ENCODE data around the gene LY6G5C.

LY6G5C gene

GRCh38 chr6:31658158-31658688, 22.6 kb downstream of the LY6G5C start:
- H3K36me3 ChIP-seq (ENCODE audit: control insufficient read depth in 4 of 4, insufficient read depth in 4 of 4, low read length in 3 of 4), result peaks cover 4 to 33% (median 25%) of the 10 kb centered on the region in 4 experiments
- no peak for DNase-seq
- H3K4me1 ChIP-seq (ENCODE audit: control extremely low read depth in 1 of 4, control insufficient read depth in 4 of 4, insufficient read depth in 4 of 4, low read length in 3 of 4), result peaks cover 6 to 61% (median 34%) of the 10 kb centered on the region in 4 experiments
- no peaks in the 10 kb centered on the region for H3K9me3 ChIP-seq (ENCODE audit: control extremely low read depth in 1 of 5, control insufficient read depth in 4 of 5, insufficient read depth in 2 of 5, low read depth in 1 of 5, low read length in 4 of 5)
- no peaks in the 10 kb centered on the region for H3K27me3 ChIP-seq (replicated peaks in 2 of 5; ENCODE audit: control insufficient read depth in 4 of 5, insufficient read depth in 5 of 5, low read length in 4 of 5)
- WGBS (ENCODE audit: insufficient coverage), result 100% methylated on average over 2 of the region's 4 CpGs
- ChIA-PET POLR2A (no interaction called here), CTCF (interaction anchor here (1.3 to 1.6 kb wide), 2 partner anchors 13 to 60 kb away, joined by 4 to 6 read pairs; no protein-coding TSS in a partner anchor)
- H3K27ac ChIP-seq (ENCODE audit: insufficient read depth in 1 of 2, low read depth in 1 of 2, low read length in 2 of 2, poor library complexity in 1 of 2, severe bottlenecking in 2 of 2), result peak overlapping the region in 1 of 2 experiments; percentile 29
- H3K4me3 ChIP-seq (ENCODE audit: control insufficient read depth in 1 of 7, extremely low read depth in 1 of 7, insufficient read depth in 4 of 7, low read depth in 2 of 7, low read length in 6 of 7), result no peak overlapping the region

GRCh38 chr6:31657406-31658157, 23.3 kb downstream of the LY6G5C start:
- no peaks in the 10 kb centered on the region for H3K27me3 ChIP-seq (replicated peaks in 2 of 5; ENCODE audit: control insufficient read depth in 4 of 5, insufficient read depth in 5 of 5, low read length in 4 of 5)
- peaks cover 5 to 60% (median 35%) of the 10 kb centered on the region in 4 experiments for H3K4me1 ChIP-seq (ENCODE audit: control extremely low read depth in 1 of 4, control insufficient read depth in 4 of 4, insufficient read depth in 4 of 4, low read length in 3 of 4)
- DNase-seq, result no peak
- no peaks in the 10 kb centered on the region for H3K9me3 ChIP-seq (ENCODE audit: control extremely low read depth in 1 of 5, control insufficient read depth in 4 of 5, insufficient read depth in 2 of 5, low read depth in 1 of 5, low read length in 4 of 5)
- H3K36me3 ChIP-seq (ENCODE audit: control insufficient read depth in 4 of 4, insufficient read depth in 4 of 4, low read length in 3 of 4), result peaks cover 4 to 32% (median 24%) of the 10 kb centered on the region in 4 experiments
- peak overlapping the region in 1 of 2 experiments; percentile 29 for H3K27ac ChIP-seq (ENCODE audit: insufficient read depth in 1 of 2, low read depth in 1 of 2, low read length in 2 of 2, poor library complexity in 1 of 2, severe bottlenecking in 2 of 2)
- WGBS (ENCODE audit: insufficient coverage), result 96% methylated on average over 4 of the region's 6 CpGs
- CTCF ChIA-PET, result interaction anchor here (0.6 to 1.6 kb wide), 4 partner anchors 14 to 133 kb away, joined by 3 to 6 read pairs (median 4); no protein-coding TSS in a partner anchor
- H3K4me3 ChIP-seq (ENCODE audit: control insufficient read depth in 1 of 7, extremely low read depth in 1 of 7, insufficient read depth in 4 of 7, low read depth in 2 of 7, low read length in 6 of 7), result no peak overlapping the region
- POLR2A ChIA-PET, result no interaction called here

- WGBS (ENCODE audit: insufficient coverage), result 98% methylated on average over 8 of the region's 8 CpGs
These were observed 25.3 kb downstream of the LY6G5C start, which contains the start of gene APOM for GRCh38 chr6:31655349-31656237. Gene APOM (plus strand): TSS chr6:31655894. CDS start chr6:31655967, 73 bp downstream.

GRCh38 chr6:31654574-31655348, 26.1 kb downstream of the LY6G5C start:
- peaks cover 4 to 29% (median 19%) of the 10 kb centered on the region in 4 experiments for H3K36me3 ChIP-seq (ENCODE audit: control insufficient read depth in 4 of 4, insufficient read depth in 4 of 4, low read length in 3 of 4)
- CTCF ChIA-PET, result interaction anchor here (0.9 to 4.7 kb wide), 4 partner anchors 10 to 209 kb away, joined by 3 to 40 read pairs (median 4); partner anchors contain the start of genes CSNK2B and GPANK1
- no peak for DNase-seq
- no peaks in the 10 kb centered on the region for H3K27me3 ChIP-seq (replicated peaks in 2 of 5; ENCODE audit: control insufficient read depth in 4 of 5, insufficient read depth in 5 of 5, low read length in 4 of 5)
- H3K4me3 ChIP-seq (ENCODE audit: control insufficient read depth in 1 of 7, extremely low read depth in 1 of 7, insufficient read depth in 4 of 7, low read depth in 2 of 7, low read length in 6 of 7), result no peak overlapping the region
- H3K4me1 ChIP-seq (ENCODE audit: control extremely low read depth in 1 of 4, control insufficient read depth in 4 of 4, insufficient read depth in 4 of 4, low read length in 3 of 4), result peaks cover 3 to 47% (median 36%) of the 10 kb centered on the region in 4 experiments
- POLR2A ChIA-PET, result interaction anchor here (1.0 to 4.5 kb wide), 2 partner anchors 10 to 17 kb away, joined by 3 to 31 read pairs; partner anchors contain the start of genes CSNK2B and GPANK1
- H3K27ac ChIP-seq (ENCODE audit: insufficient read depth in 1 of 2, low read depth in 1 of 2, low read length in 2 of 2, poor library complexity in 1 of 2, severe bottlenecking in 2 of 2), result no peak overlapping the region
- H3K9me3 ChIP-seq (ENCODE audit: control extremely low read depth in 1 of 5, control insufficient read depth in 4 of 5, insufficient read depth in 2 of 5, low read depth in 1 of 5, low read length in 4 of 5), result no peaks in the 10 kb centered on the region
- 100% methylated on average over 4 of the region's 8 CpGs for WGBS (ENCODE audit: insufficient coverage)

More at GRCh38 chr6:31655349-31656237, 25.3 kb downstream of the LY6G5C start, which contains the start of gene APOM:
- H3K4me1 ChIP-seq (ENCODE audit: control extremely low read depth in 1 of 4, control insufficient read depth in 4 of 4, insufficient read depth in 4 of 4, low read length in 3 of 4), result peaks cover 5 to 52% (median 41%) of the 10 kb centered on the region in 4 experiments
- POLR2A ChIA-PET, result interaction anchor here (4.5 kb wide), 1 partner anchor 9 kb away, joined by 31 read pairs; the partner anchor contains the start of genes CSNK2B and GPANK1
- DNase-seq, result no peak
- CTCF ChIA-PET, result interaction anchor here (1.0 to 4.7 kb wide), 3 partner anchors 9 to 135 kb away, joined by 3 to 40 read pairs (median 3); partner anchors contain the start of genes CSNK2B and GPANK1
- no peak within 1 kb of the TSS for H3K4me3 ChIP-seq (ENCODE audit: control insufficient read depth in 1 of 7, extremely low read depth in 1 of 7, insufficient read depth in 4 of 7, low read depth in 2 of 7, low read length in 6 of 7)
- H3K27ac ChIP-seq (ENCODE audit: insufficient read depth in 1 of 2, low read depth in 1 of 2, low read length in 2 of 2, poor library complexity in 1 of 2, severe bottlenecking in 2 of 2), result no peak within 1 kb of the TSS
- no peaks in the 10 kb centered on the region for H3K9me3 ChIP-seq (ENCODE audit: control extremely low read depth in 1 of 5, control insufficient read depth in 4 of 5, insufficient read depth in 2 of 5, low read depth in 1 of 5, low read length in 4 of 5)
- no peaks in the 10 kb centered on the region for H3K27me3 ChIP-seq (replicated peaks in 2 of 5; ENCODE audit: control insufficient read depth in 4 of 5, insufficient read depth in 5 of 5, low read length in 4 of 5)
- H3K36me3 ChIP-seq (ENCODE audit: control insufficient read depth in 4 of 4, insufficient read depth in 4 of 4, low read length in 3 of 4), result peaks cover 4 to 22% (median 17%) of the 10 kb centered on the region in 4 experiments

- Histone ChIP-seq H3K36me3 (ENCODE audit: control insufficient read depth in 4 of 4, insufficient read depth in 4 of 4, low read length in 3 of 4) (peaks cover under 1 to 43% (median 34%) of the 10 kb centered on the region in 4 experiments), H3K27me3 (replicated peaks in 2 of 5; ENCODE audit: control insufficient read depth in 4 of 5, insufficient read depth in 5 of 5, low read length in 4 of 5) (no peaks in the 10 kb centered on the region), H3K4me3 (ENCODE audit: control insufficient read depth in 1 of 7, extremely low read depth in 1 of 7, insufficient read depth in 4 of 7, low read depth in 2 of 7, low read length in 6 of 7) (peak overlapping the region; percentile 66 to 97 (median 93)), H3K27ac (ENCODE audit: insufficient read depth in 1 of 2, low read depth in 1 of 2, low read length in 2 of 2, poor library complexity in 1 of 2, severe bottlenecking in 2 of 2) (peak overlapping the region; percentile 97 to 98), H3K9me3 (ENCODE audit: control extremely low read depth in 1 of 5, control insufficient read depth in 4 of 5, insufficient read depth in 2 of 5, low read depth in 1 of 5, low read length in 4 of 5) (no peaks in the 10 kb centered on the region), H3K4me1 (ENCODE audit: control extremely low read depth in 1 of 4, control insufficient read depth in 4 of 4, insufficient read depth in 4 of 4, low read length in 3 of 4) (peaks cover 0 to 33% (median 23%) of the 10 kb centered on the region in 4 experiments)
- peak; percentile 94 to 98 (median 97) for DNase-seq
- ChIA-PET CTCF (interaction anchor here (1.0 to 4.7 kb wide), 9 partner anchors 8 to 143 kb away, joined by 3 to 40 read pairs (median 4); partner anchors contain the start of genes C6orf47, CSNK2B, GPANK1 and VARS1), POLR2A (interaction anchor here (0.6 to 4.5 kb wide), 14 partner anchors 9 to 153 kb away, joined by 3 to 31 read pairs (median 4); partner anchors contain the start of genes AIF1, ATP6V1G2, CSNK2B and DDX39B)
- 7% methylated on average over 25 of the region's 37 CpGs for WGBS (ENCODE audit: insufficient coverage)
These were observed 27.7 kb downstream of the LY6G5C start for GRCh38 chr6:31652925-31653724.
